AG10803 (cell line): ENCODE data around the gene LCLAT1.

Source experiments
- DNase-seq: peaks from one replicate; pipeline ENCODE4 v3.0.0; 2010; ENCODE audit warnings: low read depth
- H3K4me3 ChIP-seq: 2 replicates; pipeline ENCODE4 v1.5.1; 2011; ENCODE audit warnings: mild to moderate bottlenecking, low read length, control low read depth
- CTCF ChIP-seq: conservative IDR thresholded peaks from 2 replicates; pipeline ENCODE4 v1.5.1; 2011; ENCODE audit warnings: mild to moderate bottlenecking, low read length, control low read depth, inconsistent platforms

LCLAT1 gene

GRCh38 chr2:30404319-30405259 is 42.5 kb upstream of the LCLAT1 start:
- DNase-seq: peak; percentile 82
- TF ChIP-seq CTCF: no peak
- H3K4me3 ChIP-seq: no peak overlapping the region

GRCh38 chr2:30405260-30405605 is 41.8 kb upstream of the LCLAT1 start:
- DNase-seq: no peak
- H3K4me3 ChIP-seq: no peak overlapping the region
- no peak for TF ChIP-seq CTCF

- H3K4me3 ChIP-seq: no peak overlapping the region
- TF ChIP-seq CTCF: no peak
- no peak for DNase-seq
Measured at GRCh38 chr2:30406853-30407252, 40.2 kb upstream of the LCLAT1 start.

- peak; percentile 62 for TF ChIP-seq CTCF
- peak; percentile 95 for DNase-seq
- no peak overlapping the region for H3K4me3 ChIP-seq
Measured at GRCh38 chr2:30408961-30409387, 38.1 kb upstream of the LCLAT1 start.

- no peak overlapping the region for H3K4me3 ChIP-seq
- DNase-seq: peak; percentile 88
Measured at GRCh38 chr2:30410217-30410616, 36.8 kb upstream of the LCLAT1 start.

GRCh38 chr2:30412047-30412683 is 34.9 kb upstream of the LCLAT1 start:
- no peak overlapping the region for H3K4me3 ChIP-seq
- TF ChIP-seq CTCF: no peak
- DNase-seq: peak; percentile 84

More at GRCh38 chr2:30410217-30410616, 36.8 kb upstream of the LCLAT1 start:
- no peak for TF ChIP-seq CTCF
